Endothelial cell (in vitro differentiated cells): Measurements from ENCODE around the gene SLC24A3. TPM values are rescaled to one million over a fixed set of nuclear protein-coding genes. Genes with fewer than 3 reads are reported as not detected.

Experiments
- DNase-seq: peaks from one replicate; pipeline ENCODE4 v3.0.0; 2021; ENCODE audit warnings: low spot score
- H3K27ac Mint-ChIP-seq: one replicate; pipeline ENCODE4 v1.8.0; 2021; ENCODE audit warnings: mixed read lengths, inconsistent platforms; ENCODE audit not compliant: unreplicated experiment
- H3K27me3 Mint-ChIP-seq: one replicate; pipeline ENCODE4 v1.8.0; 2021; ENCODE audit warnings: mild to moderate bottlenecking, moderate library complexity, mixed read lengths, inconsistent platforms; ENCODE audit not compliant: unreplicated experiment
- H3K36me3 Mint-ChIP-seq: one replicate; pipeline ENCODE4 v1.8.0; 2021; ENCODE audit warnings: mild to moderate bottlenecking, low read depth, mixed read lengths, inconsistent platforms; ENCODE audit not compliant: unreplicated experiment
- H3K4me1 Mint-ChIP-seq: one replicate; pipeline ENCODE4 v1.8.0; 2021; ENCODE audit warnings: mild to moderate bottlenecking, mixed read lengths, inconsistent platforms; ENCODE audit not compliant: unreplicated experiment
- H3K4me3 Mint-ChIP-seq: one replicate; pipeline ENCODE4 v1.8.0; 2021; ENCODE audit warnings: mild to moderate bottlenecking, mixed read lengths, inconsistent platforms; ENCODE audit not compliant: unreplicated experiment
- H3K9me3 Mint-ChIP-seq: one replicate; pipeline ENCODE4 v1.8.0; 2021; ENCODE audit warnings: mixed read lengths, inconsistent platforms; ENCODE audit not compliant: unreplicated experiment
- total RNA-seq: library from RNA; stranded (reverse); fragmentation: NEBNext Ultra II Directional; extraction: Animal tissue kit (Norgen Biotek cat#: 25700); gene quantifications from one replicate; pipeline ENCODE4 v1.2.1, GENCODE V29; 2021; ENCODE audit not compliant: unreplicated experiment
- TF ChIP-seq, protein P1 (sequence below): fragments of 200-600 bp; sonication (generic); IDR thresholded peaks from one replicate; pipeline ENCODE4 v1.5.0; 2021; ENCODE audit warnings: antibody characterized with exemption; ENCODE audit not compliant: unreplicated experiment

SLC24A3 gene
- total RNA-seq, 1 donor from 2014 or later = 0.15 TPM

DNA sequence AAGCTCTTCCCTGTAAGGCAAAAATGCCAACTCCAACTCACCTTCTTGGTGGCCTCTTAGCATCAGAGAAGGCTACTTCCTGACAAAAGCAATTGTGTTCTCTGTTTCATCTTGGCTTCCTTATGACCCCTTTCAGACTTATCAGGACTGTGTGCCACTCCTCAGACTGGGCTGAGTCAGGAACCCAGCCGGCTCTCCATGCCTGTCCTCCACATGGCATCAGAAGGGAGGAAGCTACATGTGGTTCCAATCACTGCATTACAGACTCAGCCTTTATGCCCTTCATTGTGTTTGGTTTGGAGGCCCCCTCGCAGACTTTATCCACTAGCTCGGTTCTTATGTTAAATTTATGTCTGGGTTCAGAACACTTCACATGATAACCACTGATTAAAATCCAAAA lies 142.5 kb downstream of the SLC24A3 start:
- TF ChIP-seq, protein P1, sequence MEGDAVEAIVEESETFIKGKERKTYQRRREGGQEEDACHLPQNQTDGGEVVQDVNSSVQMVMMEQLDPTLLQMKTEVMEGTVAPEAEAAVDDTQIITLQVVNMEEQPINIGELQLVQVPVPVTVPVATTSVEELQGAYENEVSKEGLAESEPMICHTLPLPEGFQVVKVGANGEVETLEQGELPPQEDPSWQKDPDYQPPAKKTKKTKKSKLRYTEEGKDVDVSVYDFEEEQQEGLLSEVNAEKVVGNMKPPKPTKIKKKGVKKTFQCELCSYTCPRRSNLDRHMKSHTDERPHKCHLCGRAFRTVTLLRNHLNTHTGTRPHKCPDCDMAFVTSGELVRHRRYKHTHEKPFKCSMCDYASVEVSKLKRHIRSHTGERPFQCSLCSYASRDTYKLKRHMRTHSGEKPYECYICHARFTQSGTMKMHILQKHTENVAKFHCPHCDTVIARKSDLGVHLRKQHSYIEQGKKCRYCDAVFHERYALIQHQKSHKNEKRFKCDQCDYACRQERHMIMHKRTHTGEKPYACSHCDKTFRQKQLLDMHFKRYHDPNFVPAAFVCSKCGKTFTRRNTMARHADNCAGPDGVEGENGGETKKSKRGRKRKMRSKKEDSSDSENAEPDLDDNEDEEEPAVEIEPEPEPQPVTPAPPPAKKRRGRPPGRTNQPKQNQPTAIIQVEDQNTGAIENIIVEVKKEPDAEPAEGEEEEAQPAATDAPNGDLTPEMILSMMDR = no peak
- no peak overlapping the region for H3K27ac Mint-ChIP-seq
- H3K27me3 Mint-ChIP-seq = peaks cover 3% of the 10 kb centered on the region
- no peak overlapping the region for H3K4me3 Mint-ChIP-seq
- H3K9me3 Mint-ChIP-seq = no peaks in the 10 kb centered on the region
- H3K4me1 Mint-ChIP-seq = no peaks in the 10 kb centered on the region
- DNase-seq = no peak
- no peaks in the 10 kb centered on the region for H3K36me3 Mint-ChIP-seq

DNA sequence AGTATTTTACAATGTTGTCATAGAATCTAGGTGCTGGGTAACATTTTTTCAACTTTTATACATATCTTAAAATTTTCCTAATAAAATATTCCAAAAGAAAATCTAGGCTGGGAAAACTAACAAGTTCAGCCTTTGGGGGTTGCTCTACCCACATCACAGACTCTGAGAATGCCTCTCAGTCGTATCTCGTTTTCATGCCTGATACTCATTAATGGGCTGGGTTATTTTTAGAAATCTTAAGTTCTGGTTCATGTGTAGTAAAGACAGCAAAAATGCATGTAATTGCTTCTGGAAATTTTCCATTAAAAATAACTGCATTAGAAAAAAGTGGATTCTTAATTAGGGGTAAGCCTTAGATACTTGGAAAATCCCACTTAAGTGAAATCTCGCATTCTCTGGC lies 149.3 kb downstream of the SLC24A3 start:
- H3K4me3 Mint-ChIP-seq = no peak overlapping the region
- no peaks in the 10 kb centered on the region for H3K4me1 Mint-ChIP-seq
- DNase-seq = no peak
- no peak overlapping the region for H3K27ac Mint-ChIP-seq
- H3K36me3 Mint-ChIP-seq = no peaks in the 10 kb centered on the region
- H3K27me3 Mint-ChIP-seq = peaks cover 3% of the 10 kb centered on the region
- H3K9me3 Mint-ChIP-seq = no peaks in the 10 kb centered on the region
- TF ChIP-seq, protein P1 = no peak

DNA sequence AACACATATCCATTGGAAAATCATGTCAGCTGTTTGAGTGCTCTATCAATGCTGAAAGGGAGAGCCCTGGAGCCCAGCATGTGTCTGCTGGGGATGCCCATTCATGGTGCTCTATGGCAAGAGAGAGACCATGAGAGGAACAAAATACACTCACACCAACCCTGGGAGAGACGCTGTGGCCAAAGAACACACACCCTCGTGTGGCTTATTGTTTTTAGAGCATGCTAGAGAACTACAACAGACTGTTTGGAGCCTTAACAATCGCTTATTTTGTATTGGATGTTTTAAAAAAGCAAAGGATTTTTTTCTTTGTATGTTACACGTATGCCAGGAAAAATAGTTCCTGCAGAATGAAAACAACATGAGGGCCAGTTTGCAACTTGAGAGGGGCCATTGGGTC lies 151.0 kb downstream of the SLC24A3 start:
- no peak for DNase-seq
- no peaks in the 10 kb centered on the region for H3K9me3 Mint-ChIP-seq
- no peak overlapping the region for H3K4me3 Mint-ChIP-seq
- H3K27me3 Mint-ChIP-seq = peaks cover 3% of the 10 kb centered on the region
- no peak overlapping the region for H3K27ac Mint-ChIP-seq
- TF ChIP-seq, protein P1 = no peak
- no peaks in the 10 kb centered on the region for H3K4me1 Mint-ChIP-seq
- no peaks in the 10 kb centered on the region for H3K36me3 Mint-ChIP-seq

DNA sequence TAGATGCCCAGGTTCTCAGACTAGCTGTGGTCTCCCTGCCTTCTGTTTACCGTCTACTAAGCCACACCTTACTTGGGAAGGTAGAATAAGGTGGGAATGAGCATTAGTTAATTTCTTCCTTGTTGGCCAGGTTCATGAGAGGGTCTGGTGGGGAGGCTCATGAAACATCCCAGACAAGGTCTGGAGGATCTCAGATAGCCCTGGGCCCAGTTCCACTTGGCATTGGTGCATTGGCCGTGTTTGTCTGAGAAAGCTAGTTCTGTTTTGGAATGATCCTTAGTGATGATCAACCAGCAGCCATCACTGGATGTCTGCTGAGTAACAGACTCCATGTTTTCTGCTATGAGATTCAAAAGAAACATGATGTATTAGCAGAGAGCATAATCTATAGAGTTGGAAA lies 155.1 kb downstream of the SLC24A3 start:
- Mint-ChIP-seq H3K4me1 (no peaks in the 10 kb centered on the region), H3K27ac (no peak overlapping the region), H3K27me3 (no peaks in the 10 kb centered on the region), H3K9me3 (no peaks in the 10 kb centered on the region), H3K4me3 (no peak overlapping the region), H3K36me3 (no peaks in the 10 kb centered on the region)
- TF ChIP-seq, protein P1 = no peak
- no peak for DNase-seq

DNA sequence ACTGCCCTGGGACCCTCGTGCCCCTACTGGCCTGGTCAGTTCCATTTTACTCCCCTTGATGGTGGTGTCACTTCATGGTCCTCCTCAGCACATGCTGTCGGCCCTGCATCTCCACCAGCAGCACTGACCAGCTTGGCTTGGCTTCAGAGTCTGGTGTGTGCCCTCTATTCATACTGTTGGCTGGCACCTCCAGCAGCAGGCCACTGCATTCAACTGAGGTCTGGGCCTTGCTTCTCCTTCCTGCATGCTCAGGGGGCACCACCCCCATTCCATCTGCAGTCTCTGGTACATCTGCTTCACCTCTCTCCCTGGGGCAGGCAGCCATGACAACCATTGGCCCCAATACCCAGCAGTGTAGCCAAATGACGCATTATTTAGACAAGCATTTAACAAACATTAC lies 155.9 kb downstream of the SLC24A3 start:
- H3K4me1 Mint-ChIP-seq = no peaks in the 10 kb centered on the region
- no peaks in the 10 kb centered on the region for H3K9me3 Mint-ChIP-seq

More for the DNA sequence above, 155.9 kb downstream of the SLC24A3 start:
- no peak overlapping the region for H3K27ac Mint-ChIP-seq
- DNase-seq = no peak
- no peak overlapping the region for H3K4me3 Mint-ChIP-seq
- no peaks in the 10 kb centered on the region for H3K27me3 Mint-ChIP-seq
- TF ChIP-seq, protein P1 = no peak
- H3K36me3 Mint-ChIP-seq = no peaks in the 10 kb centered on the region
